GM10266 (cell line): ENCODE data around the gene APCDD1.

ENCODE experiments used
- DNase-seq: peaks from one replicate; pipeline ENCODE4 v3.0.0; 2012; ENCODE audit errors: extremely low spot score
- CTCF ChIP-seq: IDR thresholded peaks from 2 replicates; pipeline ENCODE4 v1.5.1; 2012; ENCODE audit warnings: mild to moderate bottlenecking, low read depth; ENCODE audit not compliant: control insufficient read depth, insufficient read depth; ENCODE audit errors: missing control alignments

The APCDD1 gene

GRCh38 chr18:10486362-10486761 is 31.9 kb downstream of the APCDD1 start:
- DNase-seq: no peak
- TF ChIP-seq CTCF: no peak

- DNase-seq: no peak
- no peak for TF ChIP-seq CTCF
These were observed 32.7 kb downstream of the APCDD1 start for GRCh38 chr18:10487154-10487553.

- no peak for DNase-seq
- TF ChIP-seq CTCF: no peak
These were observed 33.6 kb downstream of the APCDD1 start for GRCh38 chr18:10488017-10488416.

- peak; percentile 68 for DNase-seq
- peak; percentile 70 for TF ChIP-seq CTCF
These were observed 36.1 kb downstream of the APCDD1 start for GRCh38 chr18:10490401-10491165.

GRCh38 chr18:10495936-10496335 is 41.5 kb downstream of the APCDD1 start:
- DNase-seq: no peak
- TF ChIP-seq CTCF: no peak

GRCh38 chr18:10497206-10497749 is 42.8 kb downstream of the APCDD1 start:
- DNase-seq: no peak
- no peak for TF ChIP-seq CTCF

GRCh38 chr18:10499230-10499629 is 44.8 kb downstream of the APCDD1 start:
- no peak for TF ChIP-seq CTCF
- DNase-seq: no peak
